LNCAP (cell line): ENCODE results near the gene CEP112.

Experiments used
- CTCF ChIP-seq: fragments of 450-650 bp; IDR thresholded peaks from 2 replicates; pipeline ENCODE4 v1.5.1; 2017; ENCODE audit warnings: mild to moderate bottlenecking

CEP112 gene

DNA sequence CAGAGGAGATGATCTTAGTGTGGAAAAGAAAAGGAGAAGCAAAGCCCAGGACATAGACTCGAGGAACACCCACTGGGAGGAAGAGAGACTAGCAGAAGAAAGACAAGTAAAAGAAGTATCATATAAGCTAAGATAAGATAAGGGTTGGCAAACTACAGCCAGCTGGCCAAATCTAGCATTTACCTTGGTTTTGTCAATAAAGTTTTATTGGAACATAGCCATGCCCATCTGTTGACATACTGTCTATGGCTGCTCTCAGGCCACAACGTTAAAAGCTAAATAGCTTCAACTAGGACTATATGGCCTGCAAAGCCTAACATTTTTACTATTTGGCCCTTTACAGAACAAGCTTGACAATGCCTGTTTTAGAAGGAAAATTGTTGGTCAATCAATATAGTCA, 464.1 kb downstream of the CEP112 start:
- no peak for TF ChIP-seq CTCF

DNA sequence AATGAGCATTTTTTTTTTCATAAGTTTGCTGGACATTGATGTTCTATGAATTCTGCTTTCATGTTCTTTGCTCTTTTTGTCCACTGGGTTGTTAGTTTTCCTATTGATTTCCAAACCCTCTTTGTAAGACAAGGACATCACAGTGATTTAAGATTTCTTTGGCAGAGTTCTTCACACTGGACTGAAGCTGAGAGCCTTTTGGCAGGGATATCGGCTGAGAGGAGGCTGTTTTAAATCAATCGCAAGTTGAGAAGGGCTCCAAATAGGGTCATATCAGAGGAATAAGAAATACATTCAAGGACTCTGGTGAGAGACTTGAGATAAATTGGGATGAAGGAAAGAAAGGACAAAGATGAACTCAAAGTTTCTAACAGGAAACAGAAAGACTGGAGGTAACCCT, 464.7 kb downstream of the CEP112 start:
- no peak for TF ChIP-seq CTCF

DNA sequence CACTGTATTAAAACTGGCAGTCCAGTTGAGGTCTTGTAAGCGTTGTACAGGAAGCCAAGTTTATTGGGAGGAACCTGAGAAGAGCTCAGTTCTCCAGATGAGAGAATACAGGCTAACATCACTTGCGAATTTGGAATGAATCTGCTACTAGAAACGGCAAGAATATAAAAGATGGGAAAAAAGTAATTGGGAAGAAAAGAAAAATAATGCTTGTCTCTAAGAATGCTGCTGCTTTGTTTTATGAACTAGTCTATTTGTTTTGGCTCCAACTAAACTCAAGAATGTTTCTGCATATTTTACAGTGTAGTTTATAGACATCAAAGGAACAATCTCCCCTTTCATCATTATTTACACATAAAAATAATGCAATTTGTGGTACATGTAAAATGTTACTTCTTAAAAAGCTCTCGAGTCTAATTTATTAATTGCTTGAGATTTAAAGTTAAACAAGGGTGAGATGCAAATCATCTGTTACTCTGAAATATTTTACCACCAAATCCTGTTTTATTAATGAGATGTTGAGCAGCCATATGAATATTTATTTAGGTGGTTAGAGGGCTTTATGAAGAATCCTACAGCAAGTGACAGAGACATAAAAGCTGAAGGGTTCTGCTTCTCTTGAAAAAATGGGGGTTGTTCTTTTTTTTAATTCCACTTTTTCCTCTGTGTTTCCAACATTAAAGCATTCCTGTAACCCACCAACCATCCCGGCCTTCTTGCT, 468.3 kb downstream of the CEP112 start:
- TF ChIP-seq CTCF = no peak

DNA sequence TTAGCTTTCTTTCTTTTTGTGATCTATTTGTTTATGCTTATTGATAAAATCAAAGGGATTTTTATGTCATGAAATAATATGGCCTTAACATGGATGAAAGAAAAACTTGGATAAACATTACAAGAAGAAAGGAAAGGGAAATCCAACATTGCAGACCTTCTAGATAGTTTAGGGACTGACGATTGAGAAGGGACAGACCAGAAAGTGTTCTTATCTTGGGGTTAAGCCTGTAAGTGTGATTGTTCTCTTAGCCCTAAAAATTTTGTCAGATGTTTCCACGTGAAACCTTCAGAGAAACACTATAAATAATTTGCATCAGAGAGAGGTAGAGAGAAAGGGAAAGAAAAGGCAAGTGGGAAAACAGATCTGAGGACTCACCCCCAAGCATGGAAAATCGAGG, 473.3 kb downstream of the CEP112 start:
- no peak for TF ChIP-seq CTCF

- TF ChIP-seq CTCF = no peak
These were observed 479.3 kb downstream of the CEP112 start for GRCh38 chr17:65712383-65713267.

- TF ChIP-seq CTCF = no peak
These were observed 480.2 kb downstream of the CEP112 start for GRCh38 chr17:65711671-65712276.

DNA sequence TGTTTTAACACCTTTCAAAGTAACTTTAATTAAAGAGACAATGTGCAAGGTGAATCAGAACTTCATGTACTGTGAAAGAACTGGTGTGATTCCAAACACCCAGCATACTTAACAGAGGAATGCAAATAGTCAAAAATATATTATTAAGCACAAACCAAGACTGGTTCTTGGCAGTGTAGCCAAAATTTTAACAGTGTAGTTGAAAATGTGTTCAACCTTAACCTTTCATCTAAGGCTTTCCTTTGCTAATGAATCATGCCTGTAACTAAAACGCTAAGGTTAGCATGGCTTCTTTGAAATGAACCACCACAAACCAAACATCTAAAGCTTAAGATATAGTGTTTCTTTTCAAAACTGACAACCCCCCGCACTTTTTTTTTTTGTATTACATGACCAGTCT, 484.2 kb downstream of the CEP112 start:
- TF ChIP-seq CTCF = no peak
